K562 (cell line): Measurements from ENCODE around the gene ITGB5. TPM values are rescaled to one million over a fixed set of nuclear protein-coding genes. Genes with fewer than 3 reads are reported as not detected.
A peak's percentile ranks its signal among the peaks of the same experiment; 100 is the strongest.

Source experiments
- ATF1 ChIP-seq, 2 experiments: fragments of 450-650 bp in 1 of 2; IDR thresholded peaks; 2 replicates each; pipeline ENCODE4 v1.6.1; 2016; ENCODE audit warnings: missing compliant biosample characterization in 1 of 2, missing genetic modification characterization in 1 of 2
- E2F5 ChIP-seq: sonication (generic); formaldehyde crosslinking; IDR thresholded peaks from 2 replicates; pipeline ENCODE4 v1.8.0; 2022; ENCODE audit warnings: mild to moderate bottlenecking, missing genetic modification reagents
- ETS1 ChIP-seq: conservative IDR thresholded peaks from 2 replicates; pipeline ENCODE4 v1.6.1; 2011; ENCODE audit warnings: low read depth, mild to moderate bottlenecking, low read length; ENCODE audit not compliant: control insufficient read depth
- ETV1 ChIP-seq: fragments of 450-650 bp; conservative IDR thresholded peaks from 2 replicates; pipeline ENCODE4 v1.6.1; 2016; ENCODE audit warnings: missing genetic modification characterization, control low read depth, low read depth, missing compliant biosample characterization
- FOXA1 ChIP-seq: fragments of 450-650 bp; IDR thresholded peaks from 2 replicates; pipeline ENCODE4 v1.6.1; 2016; ENCODE audit warnings: mild to moderate bottlenecking, borderline replicate concordance
- MCM5 ChIP-seq: fragments of 450-650 bp; IDR thresholded peaks from 2 replicates; pipeline ENCODE4 v1.6.1; 2016; ENCODE audit warnings: low read depth
- MTA3 ChIP-seq: fragments of 450-650 bp; formaldehyde crosslinking; IDR thresholded peaks from 2 replicates; pipeline ENCODE4 v1.6.1; 2017; ENCODE audit warnings: mild to moderate bottlenecking, borderline replicate concordance
- RBFOX2 ChIP-seq: fragments of 200-400 bp; formaldehyde crosslinking; IDR thresholded peaks from 2 replicates; pipeline ENCODE4 v1.6.1; 2017; ENCODE audit warnings: low read depth, mild to moderate bottlenecking, low read length, moderate library complexity
- RUNX1 ChIP-seq: sonication (generic); IDR thresholded peaks from 2 replicates; pipeline ENCODE4 v1.6.1; 2016; ENCODE audit warnings: antibody characterized with exemption, low read depth
- SPI1 ChIP-seq: IDR thresholded peaks from 2 replicates; pipeline ENCODE4 v1.6.1; 2011; ENCODE audit warnings: low read depth, low read length, control low read depth, borderline replicate concordance
- STAG1 ChIP-seq: sonication (generic); formaldehyde crosslinking; IDR thresholded peaks from 2 replicates; pipeline ENCODE4 v1.5.0; 2020; ENCODE audit warnings: missing genetic modification reagents, borderline replicate concordance
- THRB ChIP-seq: fragments of 450-650 bp; formaldehyde crosslinking; conservative IDR thresholded peaks from 2 replicates; pipeline ENCODE4 v1.4.0; 2022; ENCODE audit warnings: mild to moderate bottlenecking, missing genetic modification characterization
- ZBTB34 ChIP-seq: fragments of 250-450 bp; sonication (Bioruptor Pico); IDR thresholded peaks from 2 replicates; pipeline ENCODE4 v1.8.0; 2021; ENCODE audit warnings: mild to moderate bottlenecking, moderate library complexity
- ZNF395 ChIP-seq: fragments of 200-800 bp; sonication (Bioruptor generic); IDR thresholded peaks from 2 replicates; pipeline ENCODE4 v1.6.1; 2017; ENCODE audit warnings: missing genetic modification characterization, missing compliant biosample characterization
- ZNF408 ChIP-seq: fragments of 250-450 bp; sonication (Bioruptor Pico); IDR thresholded peaks from 2 replicates; pipeline ENCODE4 v1.4.0; 2020; ENCODE audit warnings: low read depth, mild to moderate bottlenecking, moderate library complexity
- polyA plus RNA-seq, 8 experiments: library from polyadenylated mRNA; depleted of rRNA in 4 of 8; stranded (reverse) in 5 of 8; unstranded in 3 of 8; fragments of >200 nt; fragmentation: Nextera tagmentation in 2 of 8; fragmentation: Illumina TruSeq in 1 of 8; extraction: Ambion mirVana in 2 of 8; extraction: Trizol in 1 of 8; gene quantifications; 2 replicates each; pipeline versions ENCODE4 v1.2.1 to v1.2.3, GENCODE V29; 2011 to 2014; ENCODE audit warnings: inconsistent platforms in 1 of 8, missing spikeins in 1 of 8
- total RNA-seq, 7 experiments: library from RNA; depleted of rRNA in 6 of 7; stranded (reverse); fragments of >200 nt in 6 of 7; fragmentation: Illumina TruSeq in 2 of 7; extraction: Trizol in 2 of 7; gene quantifications; 2 replicates each; pipeline versions ENCODE4 v1.2.1 to v1.2.3, GENCODE V29; 2011 to 2021; ENCODE audit warnings: low replicate concordance in 1 of 7

The ITGB5 gene
- total and polyA plus RNA-seq, 9 of the 15 experiments (the other 6 are each of a cell fraction or from before 2014, with no cell fraction given): 1.7 to 46.8 (median 9.9) TPM

- no peak for TF ChIP-seq STAG1 (CRISPR knock-in tag)
- TF ChIP-seq ZBTB34 (CRISPR knock-in tag): no peak
- no peak for TF ChIP-seq SPI1
- TF ChIP-seq ZNF408 (CRISPR knock-in tag): no peak
- no peak for TF ChIP-seq ZNF395 (CRISPR knock-in tag)
- TF ChIP-seq ETS1: peak; percentile 74; the same call in 1 of the 2 replicates
- TF ChIP-seq RUNX1: no peak
- TF ChIP-seq E2F5: no peak
- TF ChIP-seq THRB (CRISPR knock-in tag): no peak
- TF ChIP-seq FOXA1: no peak
- TF ChIP-seq MTA3: peak; percentile 52; the same call in 1 of the 2 replicates
- TF ChIP-seq MCM5: no peak
- peak; percentile 51 for TF ChIP-seq ETV1 (tag)
- TF ChIP-seq RBFOX2: peak; percentile 97
- TF ChIP-seq ATF1 (CRISPR knock-in tag; IDR thresholded peaks at IDR 0.05): peak; percentile 82
- peak; percentile 98 for TF ChIP-seq ATF1 (tag; IDR thresholded peaks at IDR 0.05)
Observed at GRCh38 chr3:124730129-124730940, 156.8 kb downstream of the ITGB5 start, which contains the start of gene UMPS (continued).
